Fibroblast of lung (primary cell): ENCODE results near the gene ZBTB7C.

Source experiments
- EZH2 ChIP-seq: IDR thresholded peaks from 2 replicates; pipeline ENCODE4 v1.5.1; 2012; ENCODE audit warnings: low read length, control low read depth, mild to moderate bottlenecking; ENCODE audit errors: missing control alignments
- TF ChIP-seq, protein P1 (sequence below), 2 donors: IDR thresholded peaks in 1 of 2; conservative IDR thresholded peaks in 1 of 2; 1 replicate in 1 of 2; 2 replicates in 1 of 2; pipeline ENCODE4 v1.5.1; 2011 to 2012; ENCODE audit warnings: low read length in 2 of 2, control low read depth in 1 of 2, inconsistent platforms in 1 of 2, low read depth in 1 of 2, mild to moderate bottlenecking in 1 of 2

DNA sequence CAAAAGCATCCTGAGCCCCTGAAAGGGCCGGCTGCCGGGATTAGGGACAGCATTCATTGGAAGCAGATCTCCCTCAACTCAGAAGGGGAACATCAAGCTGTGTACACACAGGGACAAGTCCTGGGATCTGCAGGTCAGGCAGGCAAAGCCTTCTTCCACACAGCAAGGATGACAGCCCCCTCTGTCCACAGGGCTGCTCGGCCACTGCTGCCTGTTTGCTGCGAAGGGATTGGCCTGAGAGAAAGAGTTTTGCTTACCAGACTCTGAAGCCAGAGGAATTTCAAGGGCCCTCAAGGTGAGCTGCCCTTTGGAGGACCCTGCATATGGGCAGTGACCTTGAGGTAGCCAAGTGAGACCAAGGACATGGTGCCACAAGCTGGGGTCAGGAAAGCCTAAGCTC, 11.1 kb downstream of the ZBTB7C start:
- TF ChIP-seq, protein P1, sequence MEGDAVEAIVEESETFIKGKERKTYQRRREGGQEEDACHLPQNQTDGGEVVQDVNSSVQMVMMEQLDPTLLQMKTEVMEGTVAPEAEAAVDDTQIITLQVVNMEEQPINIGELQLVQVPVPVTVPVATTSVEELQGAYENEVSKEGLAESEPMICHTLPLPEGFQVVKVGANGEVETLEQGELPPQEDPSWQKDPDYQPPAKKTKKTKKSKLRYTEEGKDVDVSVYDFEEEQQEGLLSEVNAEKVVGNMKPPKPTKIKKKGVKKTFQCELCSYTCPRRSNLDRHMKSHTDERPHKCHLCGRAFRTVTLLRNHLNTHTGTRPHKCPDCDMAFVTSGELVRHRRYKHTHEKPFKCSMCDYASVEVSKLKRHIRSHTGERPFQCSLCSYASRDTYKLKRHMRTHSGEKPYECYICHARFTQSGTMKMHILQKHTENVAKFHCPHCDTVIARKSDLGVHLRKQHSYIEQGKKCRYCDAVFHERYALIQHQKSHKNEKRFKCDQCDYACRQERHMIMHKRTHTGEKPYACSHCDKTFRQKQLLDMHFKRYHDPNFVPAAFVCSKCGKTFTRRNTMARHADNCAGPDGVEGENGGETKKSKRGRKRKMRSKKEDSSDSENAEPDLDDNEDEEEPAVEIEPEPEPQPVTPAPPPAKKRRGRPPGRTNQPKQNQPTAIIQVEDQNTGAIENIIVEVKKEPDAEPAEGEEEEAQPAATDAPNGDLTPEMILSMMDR (conservative IDR thresholded peaks at IDR 0.05 in 1 of 2, IDR thresholded peaks at IDR 0.05 in 1 of 2; ENCODE audit: low read depth in 1 of 2, low read length in 2 of 2) = no peak
- no peak for TF ChIP-seq EZH2
